CD4-positive, alpha-beta T cell treated with Interleukin-6 for 4 hours (primary cell): ENCODE data around the gene CATSPER3.

Experiments
- DNase-seq: peaks from one replicate; pipeline ENCODE4 v3.0.0-alpha.2; 2020; ENCODE audit warnings: mixed read lengths

CATSPER3 gene

GRCh38 chr5:135030956-135031812 is 63.5 kb downstream of the CATSPER3 start:
- DNase-seq: no peak

- DNase-seq: no peak
Observed at GRCh38 chr5:135031813-135032694, 64.3 kb downstream of the CATSPER3 start.

GRCh38 chr5:135032695-135032998 is 64.9 kb downstream of the CATSPER3 start:
- DNase-seq: no peak

- no peak for DNase-seq
Observed at GRCh38 chr5:135032999-135033861, 65.5 kb downstream of the CATSPER3 start.

- DNase-seq: no peak
Observed at GRCh38 chr5:135033901-135034235, 66.2 kb downstream of the CATSPER3 start, which contains the start of gene PITX1. Gene PITX1, minus strand, starts transcription at chr5:135034228. Its CDS starts 347 bp downstream, at chr5:135033881.

GRCh38 chr5:135034236-135034962 is 66.7 kb downstream of the CATSPER3 start:
- DNase-seq: peak; percentile 32

- DNase-seq: no peak
Observed at GRCh38 chr5:135034963-135035677, 67.4 kb downstream of the CATSPER3 start.

GRCh38 chr5:135035678-135036030 is 67.9 kb downstream of the CATSPER3 start:
- DNase-seq: no peak

GRCh38 chr5:135036405-135036804 is 68.7 kb downstream of the CATSPER3 start:
- DNase-seq: no peak

GRCh38 chr5:135037519-135038204 is 70.0 kb downstream of the CATSPER3 start:
- no peak for DNase-seq

- no peak for DNase-seq
Observed at GRCh38 chr5:135038205-135038812, 70.6 kb downstream of the CATSPER3 start.

- no peak for DNase-seq
Observed at GRCh38 chr5:135038813-135039270, 71.1 kb downstream of the CATSPER3 start.

- no peak for DNase-seq
Observed at GRCh38 chr5:135039271-135040033, 71.7 kb downstream of the CATSPER3 start.

GRCh38 chr5:135040034-135040332 is 72.3 kb downstream of the CATSPER3 start:
- no peak for DNase-seq

GRCh38 chr5:135040333-135041144 is 72.8 kb downstream of the CATSPER3 start:
- DNase-seq: no peak

- DNase-seq: no peak
Observed at GRCh38 chr5:135041145-135041587, 73.5 kb downstream of the CATSPER3 start.

GRCh38 chr5:135041726-135042125 is 74.0 kb downstream of the CATSPER3 start:
- DNase-seq: no peak

- DNase-seq: no peak
Observed at GRCh38 chr5:135042595-135042994, 74.9 kb downstream of the CATSPER3 start.

- no peak for DNase-seq
Observed at GRCh38 chr5:135045488-135045887, 77.8 kb downstream of the CATSPER3 start.
